GM18498 (cell line): Measurements from ENCODE around the gene VEPH1.
A peak's percentile ranks its signal among the peaks of the same experiment; 100 is the strongest.

Source experiments
- ATAC-seq: cut with Tn5 transposase; IDR thresholded peaks from one replicate; pipeline ENCODE4 v1.9.1; 2021; ENCODE audit warnings: mild to moderate bottlenecking, moderate library complexity; ENCODE audit not compliant: unreplicated experiment

The VEPH1 gene

DNA sequence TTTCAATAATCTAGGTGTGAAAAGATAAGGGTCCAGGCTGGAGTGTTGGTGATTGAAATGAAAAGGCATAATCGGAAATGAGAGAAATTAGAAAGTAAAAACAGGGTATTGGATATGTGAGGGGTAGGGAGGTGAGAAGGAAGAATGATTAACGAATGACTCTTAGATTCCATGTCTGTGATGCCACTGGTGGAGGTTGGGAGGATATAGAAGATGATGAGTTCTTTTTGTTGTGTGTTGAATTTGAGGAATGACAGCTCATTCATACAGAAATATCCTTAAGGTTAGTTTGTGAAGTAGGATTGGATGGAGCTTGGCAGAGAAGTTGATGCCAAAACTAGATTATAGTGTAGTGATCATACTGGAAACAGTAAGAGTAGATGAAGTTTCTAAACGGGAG, 271.1 kb downstream of the VEPH1 start:
- ATAC-seq, result no peak

DNA sequence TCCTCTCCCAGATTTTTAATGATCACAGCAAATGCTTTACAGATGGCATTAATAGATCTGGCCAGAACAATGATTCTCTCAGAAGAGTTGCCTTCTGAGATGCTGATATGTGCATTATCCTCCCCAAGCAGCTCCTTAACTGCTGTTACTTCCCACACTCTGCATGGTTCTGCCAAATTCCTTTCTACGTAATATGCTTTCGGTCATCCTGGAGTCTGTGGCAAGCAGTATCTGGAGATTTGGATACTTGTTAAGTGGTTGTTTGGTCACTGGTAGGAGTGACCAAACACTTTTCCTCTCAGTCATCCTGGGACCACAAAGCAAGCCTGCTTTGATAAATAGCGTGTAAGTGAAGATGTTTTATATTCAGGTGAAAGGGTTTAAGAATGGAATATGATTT, 272.1 kb downstream of the VEPH1 start:
- ATAC-seq, result no peak

DNA sequence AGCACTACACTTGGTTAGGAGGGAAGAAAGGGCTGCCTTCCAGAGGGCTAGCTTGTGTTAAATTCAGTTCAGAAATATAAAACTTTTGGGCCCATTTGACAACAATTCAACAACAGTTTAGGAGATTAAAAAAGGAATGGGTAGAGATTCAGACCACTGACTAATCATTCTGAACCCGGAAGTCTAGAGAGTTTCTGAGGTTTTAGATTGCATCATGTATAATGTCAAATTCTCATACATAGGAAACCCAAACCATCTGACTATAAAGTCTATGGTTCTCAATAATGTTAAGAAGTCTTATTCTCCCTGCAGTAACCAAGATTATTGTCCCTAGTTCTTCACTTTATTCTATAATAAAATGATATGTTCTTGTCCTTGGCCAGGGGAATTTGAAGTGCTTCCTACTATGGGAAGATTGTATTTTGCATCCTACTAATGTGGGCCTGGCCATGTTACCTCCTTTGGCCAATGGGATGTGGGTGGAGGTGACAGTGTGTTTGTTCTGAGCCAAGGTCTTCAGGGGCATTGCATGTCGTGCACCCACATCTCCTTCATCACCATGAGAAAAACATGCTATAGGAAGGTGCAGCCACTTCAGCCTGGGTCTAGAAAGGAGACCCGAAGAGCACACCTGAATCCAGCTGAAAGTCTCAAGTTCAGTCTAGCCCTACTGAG, 276.9 kb downstream of the VEPH1 start:
- peak; percentile 66 for ATAC-seq

DNA sequence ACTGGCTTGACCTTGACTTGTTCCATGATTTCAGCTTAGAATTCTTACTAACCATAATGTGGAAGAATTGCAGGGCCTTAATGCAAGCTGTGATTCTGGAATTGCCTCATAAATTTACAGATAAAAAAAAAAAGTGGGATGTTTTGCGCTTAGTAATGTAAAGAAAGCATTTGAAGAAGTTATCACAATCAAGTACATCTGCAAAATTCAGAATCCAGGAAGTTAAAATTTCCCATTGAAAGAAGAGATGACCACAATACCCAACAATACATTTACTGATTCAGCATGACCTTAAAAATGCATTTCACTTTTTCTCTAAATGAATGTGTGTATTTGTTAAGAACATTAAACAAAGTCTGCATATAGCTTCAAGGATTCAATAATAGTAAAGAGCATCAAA, 278.2 kb downstream of the VEPH1 start:
- ATAC-seq, result no peak

DNA sequence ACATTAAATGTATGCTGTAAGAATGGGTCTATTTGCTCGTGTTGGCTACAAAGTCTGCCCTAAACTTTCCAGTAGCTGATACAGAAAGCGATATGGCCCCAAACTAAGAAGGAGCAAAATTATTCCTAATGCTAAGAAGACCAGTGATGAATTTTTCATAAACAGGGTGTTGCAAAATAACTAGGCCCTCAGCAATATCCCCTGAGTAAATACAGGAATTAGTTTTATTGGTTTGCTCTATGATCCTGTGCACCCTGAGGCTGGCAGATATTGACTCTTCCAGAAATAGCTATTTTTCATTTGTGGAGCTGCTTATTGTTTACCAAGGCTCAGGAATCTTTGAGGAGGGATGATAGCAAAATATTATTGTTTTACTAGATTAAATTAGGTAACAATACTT, 282.3 kb downstream of the VEPH1 start:
- no peak for ATAC-seq

DNA sequence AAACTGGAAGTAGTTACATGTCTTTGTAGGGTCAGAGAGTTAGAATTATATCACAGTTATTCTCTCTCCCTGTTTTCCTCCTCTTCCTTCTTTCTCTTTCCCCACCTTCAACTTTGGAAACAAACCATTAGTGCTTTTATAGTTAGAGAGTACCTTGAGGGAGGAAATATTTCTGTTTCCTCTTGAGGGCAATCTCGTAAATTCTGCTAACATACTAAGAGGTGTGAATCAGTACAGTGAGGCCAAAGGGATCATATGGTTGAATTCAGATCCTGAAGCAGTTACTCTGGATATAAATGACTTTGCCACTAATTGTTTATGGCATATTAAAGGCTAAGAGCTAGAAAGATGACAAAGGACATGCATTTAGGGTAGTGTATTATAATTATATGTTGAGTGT, 283.0 kb downstream of the VEPH1 start:
- ATAC-seq, result no peak

DNA sequence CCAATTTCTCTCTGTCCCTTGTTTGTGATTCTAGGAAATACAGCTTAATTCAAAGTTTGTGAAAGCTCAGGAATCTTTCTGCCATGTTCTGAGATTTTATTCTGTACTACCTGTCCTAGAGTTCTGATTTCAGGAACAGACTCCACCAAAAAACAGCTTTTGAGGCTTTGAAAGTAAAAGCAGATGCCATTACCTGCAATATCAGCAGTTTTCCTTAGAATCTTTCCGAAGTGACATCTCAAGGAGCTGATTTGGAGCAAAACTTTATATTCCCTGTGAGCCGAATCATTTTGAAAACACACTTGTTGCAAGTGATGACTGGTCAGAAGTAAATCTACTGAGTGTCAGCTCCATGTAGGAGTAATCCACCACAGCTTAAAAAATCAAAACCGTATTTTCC, 284.0 kb downstream of the VEPH1 start:
- ATAC-seq, result no peak
